ENCODE results near the gene CCDC6. TPM values are rescaled to one million over a fixed set of nuclear protein-coding genes. Genes with fewer than 3 reads are reported as not detected.

CCDC6 gene
- total and polyA plus RNA-seq, 9 of the 15 experiments (the other 6 are each of a cell fraction or from before 2014, with no cell fraction given): 10.4 to 41.0 (median 20.9) TPM

DNA sequence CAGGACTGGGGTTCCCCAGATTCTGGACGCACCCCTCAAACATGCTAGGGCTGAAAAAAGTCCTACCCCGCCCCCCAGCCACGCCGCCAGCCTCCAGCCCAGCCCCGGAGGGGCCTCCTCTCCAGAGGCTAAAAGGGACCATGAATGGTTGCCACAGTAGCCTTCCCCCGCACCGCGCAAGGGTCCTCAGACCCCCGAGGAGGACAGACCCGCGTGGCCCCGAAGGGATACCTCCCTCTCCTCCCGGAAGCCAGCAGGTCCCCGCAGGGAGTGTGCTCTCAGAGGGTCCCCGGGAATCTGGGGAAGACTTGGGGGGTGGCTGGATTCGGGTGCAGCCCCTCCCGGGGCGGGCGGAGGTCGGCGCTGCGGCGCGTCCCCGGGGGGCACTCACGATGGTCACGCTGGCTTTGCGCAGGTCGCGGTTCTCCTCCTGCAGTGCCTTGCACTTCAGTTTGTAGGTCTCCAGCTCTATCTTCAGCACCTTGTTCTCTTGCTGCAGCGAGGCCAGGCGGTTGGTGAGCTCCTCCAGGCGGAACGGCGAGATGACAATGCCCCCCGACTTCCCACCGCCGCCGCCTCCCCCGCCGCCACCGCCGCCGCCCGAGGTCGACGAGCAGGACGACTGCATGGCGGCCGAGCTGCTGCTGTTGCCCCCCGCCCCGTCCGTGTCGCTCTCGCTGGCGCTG, 482 bp downstream of the CCDC6 start:
- Histone ChIP-seq H2AFZ (ENCODE audit: low read depth, low read length) (peak overlapping the region; percentile 88), H4K20me1 (replicated peaks; ENCODE audit: control insufficient read depth, insufficient read depth, low read length) (0 out of 2 replicates have a peak, but pooled peaks cover 8% of the 10 kb centered on the region), H3K4me2 (ENCODE audit: insufficient read depth, low read length) (peak overlapping the region; percentile 89), H3K4me3 (peak overlapping the region; percentile 86), H3K27ac (ENCODE audit: extremely low read depth, low read depth, low read length) (peak overlapping the region; percentile 80), H3K4me1 (replicated peaks in 1 of 2; ENCODE audit: control insufficient read depth in 2 of 2, insufficient read depth in 2 of 2, low read length in 2 of 2) (peaks cover 19 to 34% of the 10 kb centered on the region in 2 experiments), H3K27me3 (ENCODE audit: control insufficient read depth in 2 of 2, insufficient read depth in 2 of 2, low read length in 2 of 2) (no peaks in the 10 kb centered on the region), H3K36me3 (ENCODE audit: control insufficient read depth, insufficient read depth, low read length) (peaks cover 24% of the 10 kb centered on the region; the same call in 2 of the 3 replicates), H3K79me2 (ENCODE audit: control insufficient read depth, insufficient read depth, low read length) (peaks cover 60% of the 10 kb centered on the region), H3K9ac (ENCODE audit: insufficient read depth in 1 of 2, low read depth in 2 of 2, low read length in 2 of 2) (peak overlapping the region; percentile 79 to 99), H3K9me1 (ENCODE audit: control insufficient read depth, insufficient read depth, low read length) (no peaks in the 10 kb centered on the region), H3K9me3 (replicated peaks; ENCODE audit: control insufficient read depth, insufficient read depth, low read depth, low read length) (no peaks in the 10 kb centered on the region)
- CTCF ChIA-PET (ENCODE audit: low intra/inter-chr PET ratio): interaction anchor here (0.5 to 2.2 kb wide), 4 partner anchors 9 to 77 kb away, joined by 3 to 7 read pairs (median 4); no protein-coding TSS in a partner anchor
- ATAC-seq: peak; percentile 7
- POLR2A ChIA-PET: interaction anchor here (0.6 to 4.0 kb wide), 12 partner anchors 8 to 407 kb away, joined by 3 to 35 read pairs (median 4); no protein-coding TSS in a partner anchor
- intact Hi-C loops (cut with micrococcal nuclease): loop anchor here (1.0 to 5.0 kb wide), 5 partner anchors 26 to 279 kb away; no protein-coding TSS in a partner anchor
- BruUV-seq (replicated peaks): no TSS peak
- WGBS (ENCODE audit: insufficient coverage, low coverage, missing lambda C conversion rate): under 1% methylated on average over 46 of the region's 56 CpGs
- in situ Hi-C loops (cut with MboI): no loop called here
- peak; percentile 23 to 55 (median 42) for DNase-seq (ENCODE audit: extremely low read depth in 1 of 4, low spot score in 3 of 4)
- no peak for FAIRE-seq
- TF ChIP-seq YY1 (IDR thresholded peaks at IDR 0.05; ENCODE audit: borderline replicate concordance in 1 of 3, control insufficient read depth in 1 of 3, extremely low read depth in 1 of 3, insufficient read depth in 3 of 3, insufficient read length in 1 of 3, insufficient replicate concordance in 2 of 3, low read depth in 1 of 3, low read length in 2 of 3) (peak in 1 of 3 experiments; percentile 15), PTTG1 (tag; IDR thresholded peaks at IDR 0.05; ENCODE audit: low read depth) (no peak), CBFA2T3 (IDR thresholded peaks at IDR 0.05) (no peak), RBBP5 (IDR thresholded peaks at IDR 0.05; ENCODE audit: borderline replicate concordance, insufficient read depth, low read length, poor library complexity, severe bottlenecking) (peak; percentile 35), GTF2E2 (tag; IDR thresholded peaks at IDR 0.05) (peak; percentile 55; the same call in 1 of the 2 replicates), ZBTB7A (IDR thresholded peaks at IDR 0.05; ENCODE audit: borderline replicate concordance, control insufficient read depth, low read depth, low read length) (peak; percentile 76), SAP30 (IDR thresholded peaks at IDR 0.05; ENCODE audit: borderline replicate concordance, insufficient read depth, low read depth, low read length, poor library complexity, severe bottlenecking) (peak; percentile 72), ZNF766 (CRISPR knock-in tag; conservative IDR thresholded peaks at IDR 0.05) (peak; percentile 20; the same call in 1 of the 2 replicates), ZNF224 (CRISPR knock-in tag; IDR thresholded peaks at IDR 0.05) (peak; percentile 77; the same call in 1 of the 2 replicates)
- TF ChIP-seq, protein P1, sequence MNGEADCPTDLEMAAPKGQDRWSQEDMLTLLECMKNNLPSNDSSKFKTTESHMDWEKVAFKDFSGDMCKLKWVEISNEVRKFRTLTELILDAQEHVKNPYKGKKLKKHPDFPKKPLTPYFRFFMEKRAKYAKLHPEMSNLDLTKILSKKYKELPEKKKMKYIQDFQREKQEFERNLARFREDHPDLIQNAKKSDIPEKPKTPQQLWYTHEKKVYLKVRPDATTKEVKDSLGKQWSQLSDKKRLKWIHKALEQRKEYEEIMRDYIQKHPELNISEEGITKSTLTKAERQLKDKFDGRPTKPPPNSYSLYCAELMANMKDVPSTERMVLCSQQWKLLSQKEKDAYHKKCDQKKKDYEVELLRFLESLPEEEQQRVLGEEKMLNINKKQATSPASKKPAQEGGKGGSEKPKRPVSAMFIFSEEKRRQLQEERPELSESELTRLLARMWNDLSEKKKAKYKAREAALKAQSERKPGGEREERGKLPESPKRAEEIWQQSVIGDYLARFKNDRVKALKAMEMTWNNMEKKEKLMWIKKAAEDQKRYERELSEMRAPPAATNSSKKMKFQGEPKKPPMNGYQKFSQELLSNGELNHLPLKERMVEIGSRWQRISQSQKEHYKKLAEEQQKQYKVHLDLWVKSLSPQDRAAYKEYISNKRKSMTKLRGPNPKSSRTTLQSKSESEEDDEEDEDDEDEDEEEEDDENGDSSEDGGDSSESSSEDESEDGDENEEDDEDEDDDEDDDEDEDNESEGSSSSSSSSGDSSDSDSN (IDR thresholded peaks at IDR 0.05; ENCODE audit: borderline replicate concordance in 1 of 2, low read depth in 2 of 2, low read length in 2 of 2): 0 out of 4 replicates have a peak, but pooled peaks of 1 of the 2 experiments have one; percentile 10
- TF ChIP-seq, protein P2, sequence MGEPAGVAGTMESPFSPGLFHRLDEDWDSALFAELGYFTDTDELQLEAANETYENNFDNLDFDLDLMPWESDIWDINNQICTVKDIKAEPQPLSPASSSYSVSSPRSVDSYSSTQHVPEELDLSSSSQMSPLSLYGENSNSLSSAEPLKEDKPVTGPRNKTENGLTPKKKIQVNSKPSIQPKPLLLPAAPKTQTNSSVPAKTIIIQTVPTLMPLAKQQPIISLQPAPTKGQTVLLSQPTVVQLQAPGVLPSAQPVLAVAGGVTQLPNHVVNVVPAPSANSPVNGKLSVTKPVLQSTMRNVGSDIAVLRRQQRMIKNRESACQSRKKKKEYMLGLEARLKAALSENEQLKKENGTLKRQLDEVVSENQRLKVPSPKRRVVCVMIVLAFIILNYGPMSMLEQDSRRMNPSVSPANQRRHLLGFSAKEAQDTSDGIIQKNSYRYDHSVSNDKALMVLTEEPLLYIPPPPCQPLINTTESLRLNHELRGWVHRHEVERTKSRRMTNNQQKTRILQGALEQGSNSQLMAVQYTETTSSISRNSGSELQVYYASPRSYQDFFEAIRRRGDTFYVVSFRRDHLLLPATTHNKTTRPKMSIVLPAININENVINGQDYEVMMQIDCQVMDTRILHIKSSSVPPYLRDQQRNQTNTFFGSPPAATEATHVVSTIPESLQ (CRISPR knock-in tag; IDR thresholded peaks at IDR 0.05): peak; percentile 24; the same call in 1 of the 2 replicates
- TF ChIP-seq, protein P3, sequence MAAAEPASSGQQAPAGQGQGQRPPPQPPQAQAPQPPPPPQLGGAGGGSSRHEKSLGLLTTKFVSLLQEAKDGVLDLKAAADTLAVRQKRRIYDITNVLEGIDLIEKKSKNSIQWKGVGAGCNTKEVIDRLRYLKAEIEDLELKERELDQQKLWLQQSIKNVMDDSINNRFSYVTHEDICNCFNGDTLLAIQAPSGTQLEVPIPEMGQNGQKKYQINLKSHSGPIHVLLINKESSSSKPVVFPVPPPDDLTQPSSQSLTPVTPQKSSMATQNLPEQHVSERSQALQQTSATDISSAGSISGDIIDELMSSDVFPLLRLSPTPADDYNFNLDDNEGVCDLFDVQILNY (CRISPR knock-in tag; IDR thresholded peaks at IDR 0.05): no peak
